Measurements from ENCODE around the gene GALNT2. TPM values are rescaled to one million over a fixed set of nuclear protein-coding genes. Genes with fewer than 3 reads are reported as not detected.

The GALNT2 gene
- polyA plus RNA-seq, 2 of the 4 experiments (the other 2 are of a cell fraction) = 66.9 to 114 TPM

DNA sequence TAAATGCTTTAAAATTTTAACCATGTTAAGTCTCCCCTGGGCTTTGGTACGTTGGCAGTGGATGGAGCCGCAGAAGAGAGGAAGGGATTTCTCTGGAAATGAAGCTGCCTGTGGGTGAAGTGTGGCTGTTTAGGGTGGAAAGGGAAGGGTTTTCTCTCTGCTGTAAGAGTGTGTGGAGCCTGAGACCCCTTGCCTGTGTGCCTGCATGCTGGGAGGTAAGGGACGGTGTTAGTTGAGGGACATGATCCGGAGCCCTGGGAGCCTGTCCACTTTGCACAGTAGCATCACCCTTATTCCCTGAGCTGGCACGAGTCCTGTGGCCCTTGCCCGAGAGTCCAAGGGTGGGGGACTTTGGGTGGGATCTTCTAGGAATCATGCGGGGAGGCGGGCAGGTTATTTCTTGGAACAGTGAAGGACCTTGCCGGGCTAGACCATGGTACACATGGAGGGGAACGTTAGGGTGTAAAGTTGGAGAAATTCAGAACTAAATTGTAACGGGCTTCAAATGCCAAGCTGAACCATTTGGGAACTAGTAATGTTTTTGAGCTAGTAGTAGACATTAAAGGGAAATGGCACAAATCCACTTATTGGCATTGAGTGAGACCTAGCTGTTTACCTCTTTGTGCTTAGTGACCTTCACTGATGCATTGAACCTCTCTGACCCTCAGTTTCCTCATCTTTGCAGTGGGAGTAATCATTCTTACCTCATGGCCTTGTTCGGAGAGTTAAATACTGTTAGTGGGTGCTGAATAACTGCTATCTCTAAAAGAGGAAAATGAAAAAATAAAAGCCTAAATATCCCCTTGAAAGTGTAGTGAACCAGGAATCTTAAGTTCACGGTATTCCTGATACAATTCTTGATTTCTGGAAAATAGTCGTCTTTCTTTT lies 3.5 kb downstream of the GALNT2 start:
- WGBS (ENCODE audit: missing lambda C conversion rate) = 94% methylated on average over 14 of the region's 14 CpGs
- POLR2A ChIA-PET = interaction anchor here (0.9 kb wide), 1 partner anchor 14 kb away, joined by 3 read pairs; no protein-coding TSS in a partner anchor

DNA sequence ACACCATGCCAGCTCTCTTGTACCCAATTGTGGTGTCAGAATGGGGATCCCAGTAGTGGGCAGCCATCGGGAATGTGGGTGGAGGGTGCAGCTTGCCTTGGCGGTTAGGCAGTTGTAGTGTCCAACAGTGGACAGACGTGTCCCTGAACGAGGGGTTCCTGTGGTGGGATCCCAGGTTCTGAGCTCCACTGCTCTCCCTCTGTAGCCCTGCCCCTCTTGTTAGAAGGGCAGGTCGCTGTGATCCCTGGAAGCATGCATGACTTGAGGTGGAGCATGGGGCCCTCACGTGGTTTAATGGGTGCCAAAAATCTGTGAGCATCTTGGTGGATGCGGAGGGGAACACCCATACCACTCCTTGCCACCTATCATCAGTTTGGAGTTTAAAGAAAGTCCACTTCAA lies 4.3 kb downstream of the GALNT2 start:
- Histone ChIP-seq H3K9me3 (no peaks in the 10 kb centered on the region), H3K4me1 (peaks cover 60% of the 10 kb centered on the region), H3K4me2 (0 out of 3 replicates have a peak overlapping the region, but pooled peaks have one; percentile 4), H3K27ac (peak overlapping the region in 1 of 2 experiments; percentile 76; a peak in 1 of 6 replicates), H3K4me3 (no peak overlapping the region)
- TF ChIP-seq KDM1A (IDR thresholded peaks at IDR 0.05; ENCODE audit: low read depth) = no peak
- no peak for TF ChIP-seq POLR2AphosphoS2 (conservative IDR thresholded peaks at IDR 0.05; ENCODE audit: low read length)
- TF ChIP-seq NFE2L2 (conservative IDR thresholded peaks at IDR 0.05; ENCODE audit: low read length) = no peak
- no peak for TF ChIP-seq BHLHE40 (IDR thresholded peaks at IDR 0.05; ENCODE audit: low read depth, low read length)
- TF ChIP-seq POLR2A (IDR thresholded peaks at IDR 0.05; ENCODE audit: low read length) = no peak
- no peak for TF ChIP-seq PHF8 (IDR thresholded peaks at IDR 0.05; ENCODE audit: borderline replicate concordance, low read depth)
- no peak for TF ChIP-seq JUNB (IDR thresholded peaks at IDR 0.05)
- TF ChIP-seq MAFK (IDR thresholded peaks at IDR 0.05; ENCODE audit: partially characterized antibody) = no peak
- TF ChIP-seq, protein P1, sequence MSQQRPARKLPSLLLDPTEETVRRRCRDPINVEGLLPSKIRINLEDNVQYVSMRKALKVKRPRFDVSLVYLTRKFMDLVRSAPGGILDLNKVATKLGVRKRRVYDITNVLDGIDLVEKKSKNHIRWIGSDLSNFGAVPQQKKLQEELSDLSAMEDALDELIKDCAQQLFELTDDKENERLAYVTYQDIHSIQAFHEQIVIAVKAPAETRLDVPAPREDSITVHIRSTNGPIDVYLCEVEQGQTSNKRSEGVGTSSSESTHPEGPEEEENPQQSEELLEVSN (IDR thresholded peaks at IDR 0.05; ENCODE audit: borderline replicate concordance, low read depth) = no peak
- no peak for TF ChIP-seq ZNF302 (CRISPR knock-in tag; IDR thresholded peaks at IDR 0.05)
- TF ChIP-seq KDM5A (IDR thresholded peaks at IDR 0.05) = no peak
- no peak for TF ChIP-seq RCOR1 (IDR thresholded peaks at IDR 0.05; ENCODE audit: low read depth, low read length)
- TF ChIP-seq HEYL (CRISPR knock-in tag; IDR thresholded peaks at IDR 0.05) = no peak
- TF ChIP-seq ZC3H11A (IDR thresholded peaks at IDR 0.05) = no peak
- no peak for TF ChIP-seq RARB (CRISPR knock-in tag; IDR thresholded peaks at IDR 0.05)
- ChIA-PET CTCF (interaction anchor here (2.0 to 3.0 kb wide), 2 partner anchors 10 to 33 kb away, joined by 8 to 9 read pairs; no protein-coding TSS in a partner anchor), POLR2A (interaction anchor here (1.4 kb wide), 1 partner anchor 13 kb away, joined by 3 read pairs; no protein-coding TSS in a partner anchor)
- FAIRE-seq = no peak
- WGBS (ENCODE audit: missing lambda C conversion rate) = 88% methylated on average over 7 of the region's 7 CpGs
- no peak for DNase-seq (ENCODE audit: low read depth in 1 of 2, low spot score in 1 of 2)
- no peak for ATAC-seq

More for the DNA sequence above, 3.5 kb downstream of the GALNT2 start:
- CTCF ChIA-PET = interaction anchor here (1.4 to 3.0 kb wide), 3 partner anchors 11 to 34 kb away, joined by 4 to 9 read pairs (median 8); no protein-coding TSS in a partner anchor
- Histone ChIP-seq H3K27ac (peak overlapping the region in 1 of 2 experiments; percentile 98; a peak in 2 of 6 replicates), H3K4me3 (no peak overlapping the region), H3K4me2 (peak overlapping the region; percentile 92; the same call in 2 of the 3 replicates), H3K4me1 (peaks cover 61% of the 10 kb centered on the region), H3K9me3 (no peaks in the 10 kb centered on the region)
- FAIRE-seq (no peak), DNase-seq (ENCODE audit: low read depth in 1 of 2, low spot score in 1 of 2) (no peak), ATAC-seq (no peak)
- TF ChIP-seq HOXB5 (CRISPR knock-in tag; IDR thresholded peaks at IDR 0.05) (no peak), PHF8 (IDR thresholded peaks at IDR 0.05; ENCODE audit: borderline replicate concordance, low read depth) (no peak), RNF2 (IDR thresholded peaks at IDR 0.05; ENCODE audit: borderline replicate concordance, low read depth) (no peak), CBX8 (IDR thresholded peaks at IDR 0.05) (no peak), ZSCAN20 (CRISPR knock-in tag; IDR thresholded peaks at IDR 0.05) (no peak), CHD4 (IDR thresholded peaks at IDR 0.05; ENCODE audit: borderline replicate concordance) (no peak), TFCP2L1 (CRISPR knock-in tag; IDR thresholded peaks at IDR 0.05) (no peak), TP53 (CRISPR knock-in tag; IDR thresholded peaks at IDR 0.05) (no peak), ZNF302 (CRISPR knock-in tag; IDR thresholded peaks at IDR 0.05) (no peak), RCOR1 (IDR thresholded peaks at IDR 0.05; ENCODE audit: low read depth, low read length) (no peak), KDM5A (IDR thresholded peaks at IDR 0.05) (no peak), NPAS2 (CRISPR knock-in tag; IDR thresholded peaks at IDR 0.05; ENCODE audit: borderline replicate concordance) (no peak), RFX5 (IDR thresholded peaks at IDR 0.05) (no peak), GATA3 (IDR thresholded peaks at IDR 0.05; ENCODE audit: borderline replicate concordance) (no peak), HEYL (CRISPR knock-in tag; IDR thresholded peaks at IDR 0.05) (no peak)
- TF ChIP-seq, protein P2, sequence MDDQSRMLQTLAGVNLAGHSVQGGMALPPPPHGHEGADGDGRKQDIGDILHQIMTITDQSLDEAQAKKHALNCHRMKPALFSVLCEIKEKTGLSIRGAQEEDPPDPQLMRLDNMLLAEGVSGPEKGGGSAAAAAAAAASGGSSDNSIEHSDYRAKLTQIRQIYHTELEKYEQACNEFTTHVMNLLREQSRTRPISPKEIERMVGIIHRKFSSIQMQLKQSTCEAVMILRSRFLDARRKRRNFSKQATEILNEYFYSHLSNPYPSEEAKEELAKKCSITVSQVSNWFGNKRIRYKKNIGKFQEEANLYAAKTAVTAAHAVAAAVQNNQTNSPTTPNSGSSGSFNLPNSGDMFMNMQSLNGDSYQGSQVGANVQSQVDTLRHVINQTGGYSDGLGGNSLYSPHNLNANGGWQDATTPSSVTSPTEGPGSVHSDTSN (IDR thresholded peaks at IDR 0.05) = no peak
- TF ChIP-seq, protein P3, sequence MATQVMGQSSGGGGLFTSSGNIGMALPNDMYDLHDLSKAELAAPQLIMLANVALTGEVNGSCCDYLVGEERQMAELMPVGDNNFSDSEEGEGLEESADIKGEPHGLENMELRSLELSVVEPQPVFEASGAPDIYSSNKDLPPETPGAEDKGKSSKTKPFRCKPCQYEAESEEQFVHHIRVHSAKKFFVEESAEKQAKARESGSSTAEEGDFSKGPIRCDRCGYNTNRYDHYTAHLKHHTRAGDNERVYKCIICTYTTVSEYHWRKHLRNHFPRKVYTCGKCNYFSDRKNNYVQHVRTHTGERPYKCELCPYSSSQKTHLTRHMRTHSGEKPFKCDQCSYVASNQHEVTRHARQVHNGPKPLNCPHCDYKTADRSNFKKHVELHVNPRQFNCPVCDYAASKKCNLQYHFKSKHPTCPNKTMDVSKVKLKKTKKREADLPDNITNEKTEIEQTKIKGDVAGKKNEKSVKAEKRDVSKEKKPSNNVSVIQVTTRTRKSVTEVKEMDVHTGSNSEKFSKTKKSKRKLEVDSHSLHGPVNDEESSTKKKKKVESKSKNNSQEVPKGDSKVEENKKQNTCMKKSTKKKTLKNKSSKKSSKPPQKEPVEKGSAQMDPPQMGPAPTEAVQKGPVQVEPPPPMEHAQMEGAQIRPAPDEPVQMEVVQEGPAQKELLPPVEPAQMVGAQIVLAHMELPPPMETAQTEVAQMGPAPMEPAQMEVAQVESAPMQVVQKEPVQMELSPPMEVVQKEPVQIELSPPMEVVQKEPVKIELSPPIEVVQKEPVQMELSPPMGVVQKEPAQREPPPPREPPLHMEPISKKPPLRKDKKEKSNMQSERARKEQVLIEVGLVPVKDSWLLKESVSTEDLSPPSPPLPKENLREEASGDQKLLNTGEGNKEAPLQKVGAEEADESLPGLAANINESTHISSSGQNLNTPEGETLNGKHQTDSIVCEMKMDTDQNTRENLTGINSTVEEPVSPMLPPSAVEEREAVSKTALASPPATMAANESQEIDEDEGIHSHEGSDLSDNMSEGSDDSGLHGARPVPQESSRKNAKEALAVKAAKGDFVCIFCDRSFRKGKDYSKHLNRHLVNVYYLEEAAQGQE (IDR thresholded peaks at IDR 0.05) = no peak
- TF ChIP-seq, protein P4, sequence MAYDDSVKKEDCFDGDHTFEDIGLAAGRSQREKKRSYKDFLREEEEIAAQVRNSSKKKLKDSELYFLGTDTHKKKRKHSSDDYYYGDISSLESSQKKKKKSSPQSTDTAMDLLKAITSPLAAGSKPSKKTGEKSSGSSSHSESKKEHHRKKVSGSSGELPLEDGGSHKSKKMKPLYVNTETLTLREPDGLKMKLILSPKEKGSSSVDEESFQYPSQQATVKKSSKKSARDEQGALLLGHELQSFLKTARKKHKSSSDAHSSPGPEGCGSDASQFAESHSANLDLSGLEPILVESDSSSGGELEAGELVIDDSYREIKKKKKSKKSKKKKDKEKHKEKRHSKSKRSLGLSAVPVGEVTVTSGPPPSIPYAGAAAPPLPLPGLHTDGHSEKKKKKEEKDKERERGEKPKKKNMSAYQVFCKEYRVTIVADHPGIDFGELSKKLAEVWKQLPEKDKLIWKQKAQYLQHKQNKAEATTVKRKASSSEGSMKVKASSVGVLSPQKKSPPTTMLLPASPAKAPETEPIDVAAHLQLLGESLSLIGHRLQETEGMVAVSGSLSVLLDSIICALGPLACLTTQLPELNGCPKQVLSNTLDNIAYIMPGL (CRISPR knock-in tag; IDR thresholded peaks at IDR 0.05; ENCODE audit: borderline replicate concordance) = no peak

Measured in A549 (cell line).